NT2/D1 (cell line): ENCODE data around the gene CACNB2.
"Not testable (repeated sequence)": the region's sequence is repeated elsewhere in the genome, so short reads cannot be mapped to it uniquely, and the experiment has no call there.

Experiments
- DNase-seq: peaks from one replicate; pipeline ENCODE4 v3.0.0-alpha.2; 2011; ENCODE audit warnings: low read depth, low spot score
- H3K27me3 ChIP-seq: 2 replicates; pipeline ENCODE4 v1.6.0; 2011; ENCODE audit warnings: mild to moderate bottlenecking; ENCODE audit not compliant: insufficient read length, insufficient read depth
- H3K36me3 ChIP-seq: 2 replicates; pipeline ENCODE4 v1.6.1; 2011; ENCODE audit warnings: mild to moderate bottlenecking, low read length, mixed read lengths; ENCODE audit not compliant: insufficient read depth, insufficient read length
- H3K4me1 ChIP-seq: 2 replicates; pipeline ENCODE4 v1.5.1; 2011; ENCODE audit not compliant: insufficient read depth, insufficient read length
- H3K4me3 ChIP-seq: 2 replicates; pipeline ENCODE4 v1.5.1; 2011; ENCODE audit warnings: low read depth; ENCODE audit not compliant: insufficient read length
- H3K9ac ChIP-seq: 2 replicates; pipeline ENCODE4 v1.6.0; 2011; ENCODE audit warnings: low read depth; ENCODE audit not compliant: insufficient read length
- H3K9me3 ChIP-seq: 2 replicates; pipeline ENCODE4 v1.5.1; 2011; ENCODE audit warnings: mild to moderate bottlenecking, low read length; ENCODE audit not compliant: insufficient read depth
- SUZ12 ChIP-seq: IDR thresholded peaks from 2 replicates; pipeline ENCODE4 v1.6.1; 2011; ENCODE audit not compliant: insufficient read length, insufficient read depth; ENCODE audit errors: extremely low read depth
- YY1 ChIP-seq: IDR thresholded peaks from 2 replicates; pipeline ENCODE4 v1.6.1; 2011; ENCODE audit not compliant: insufficient read length, insufficient read depth
- ZNF274 ChIP-seq: IDR thresholded peaks from 2 replicates; pipeline ENCODE4 v1.6.1; 2011; ENCODE audit warnings: mild to moderate bottlenecking, low read depth, low read length

CACNB2 gene

DNA sequence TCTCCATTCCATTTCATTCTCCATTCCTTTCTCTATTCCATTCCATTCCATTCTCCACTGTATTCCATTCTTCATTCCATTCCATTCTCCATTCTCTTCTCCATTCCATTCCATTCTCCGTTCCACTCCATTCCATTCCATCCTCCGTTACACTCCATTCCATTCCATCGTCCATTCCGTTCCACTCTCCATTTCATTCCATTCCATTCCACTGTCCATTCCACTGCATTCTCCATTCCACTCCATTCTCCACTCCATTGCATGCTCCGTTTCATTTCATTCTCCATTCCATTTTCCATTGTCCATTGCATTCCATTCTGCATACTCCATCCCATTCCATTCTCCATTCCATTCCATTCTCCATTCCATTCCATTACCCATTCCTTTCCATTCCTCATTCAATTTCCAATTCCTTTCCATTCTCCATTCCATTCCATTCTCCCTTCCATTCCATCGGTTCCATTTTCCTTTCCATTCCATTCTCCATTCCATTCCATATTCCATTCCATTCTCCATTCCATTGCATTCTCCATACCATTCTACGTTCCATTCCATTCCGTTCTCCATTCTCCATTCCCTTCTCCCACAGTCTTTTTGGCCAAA is 432.8 kb downstream of the CACNB2 start:
- Histone ChIP-seq H3K9ac (no peak overlapping the region), H3K9me3 (peaks cover 62% of the 10 kb centered on the region), H3K36me3 (peaks cover 4% of the 10 kb centered on the region), H3K27me3 (no peaks in the 10 kb centered on the region), H3K4me1 (no peaks in the 10 kb centered on the region), H3K4me3 (no peak overlapping the region)
- DNase-seq = no peak
- TF ChIP-seq YY1 (no peak), ZNF274 (no peak), SUZ12 (no peak)

DNA sequence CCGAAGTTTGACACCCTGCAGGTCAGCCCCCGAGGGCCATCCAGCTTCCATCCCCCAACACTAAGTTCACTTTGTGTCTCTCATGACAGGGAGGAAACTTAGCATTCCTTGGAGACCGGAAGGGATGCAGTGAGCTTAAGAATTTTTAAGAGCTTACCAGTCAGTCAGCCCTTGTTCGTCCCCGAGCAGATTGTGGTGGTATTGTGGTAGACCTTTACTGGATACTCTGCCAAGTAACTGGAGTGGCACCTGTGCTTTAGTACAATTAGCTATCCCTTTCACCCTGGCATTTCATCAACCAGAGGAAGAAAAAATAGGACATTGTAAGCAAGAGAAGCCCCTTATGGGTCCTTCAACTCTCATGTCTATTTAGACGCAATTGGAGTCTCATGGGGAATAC is 436.4 kb downstream of the CACNB2 start:
- TF ChIP-seq YY1 = no peak
- no peak for TF ChIP-seq SUZ12
- no peak for TF ChIP-seq ZNF274
- DNase-seq = no peak
- Histone ChIP-seq H3K4me1 (no peaks in the 10 kb centered on the region), H3K9ac (no peak overlapping the region), H3K27me3 (no peaks in the 10 kb centered on the region), H3K36me3 (peaks cover 14% of the 10 kb centered on the region), H3K4me3 (no peak overlapping the region), H3K9me3 (peaks cover 43% of the 10 kb centered on the region)

DNA sequence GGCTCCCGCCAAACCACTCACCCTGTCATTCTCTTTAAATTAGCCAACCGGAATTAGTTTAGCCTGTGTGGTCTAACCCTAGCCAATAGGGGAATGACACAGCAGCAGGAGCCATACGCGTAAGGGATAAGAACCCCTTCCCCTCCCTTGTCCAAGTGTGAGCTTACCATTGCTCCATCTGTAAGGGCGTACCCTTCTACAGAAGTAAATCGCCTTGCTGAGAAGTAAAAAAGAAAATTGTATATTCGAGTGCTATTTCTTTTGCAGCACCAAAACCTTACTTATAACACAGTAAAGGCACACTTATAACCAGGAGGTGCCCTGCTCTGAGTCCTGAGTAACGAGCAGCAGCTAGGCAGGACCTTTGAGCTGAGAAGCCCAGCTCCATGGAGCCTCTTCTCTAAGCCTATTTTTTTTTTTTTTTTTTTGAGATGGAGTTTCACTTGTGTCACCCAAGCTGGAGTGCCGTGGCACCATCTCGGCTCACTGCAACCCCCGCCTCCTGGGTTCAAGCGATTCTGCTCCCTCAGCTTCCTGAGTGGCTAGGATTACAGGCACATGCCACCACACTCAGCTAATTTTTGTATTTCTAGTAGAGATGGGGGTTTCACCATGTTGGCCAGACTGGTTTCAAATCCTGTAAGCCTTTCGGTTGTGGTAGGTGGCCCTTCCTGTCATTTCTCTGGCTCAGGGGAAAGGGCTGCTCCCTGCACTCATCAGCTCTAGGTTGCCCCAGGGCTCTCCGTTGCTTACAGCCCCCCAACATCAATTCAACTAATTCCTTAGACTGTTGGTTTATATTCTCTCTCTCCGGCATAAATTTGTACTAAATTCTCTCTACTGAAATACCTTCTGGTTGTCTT is 437.8 kb downstream of the CACNB2 start:
- Histone ChIP-seq H3K27me3 (no peaks in the 10 kb centered on the region), H3K4me1 (no peaks in the 10 kb centered on the region), H3K4me3 (no peak overlapping the region), H3K9me3 (peaks cover 33% of the 10 kb centered on the region), H3K9ac (no peak overlapping the region), H3K36me3 (peaks cover 15% of the 10 kb centered on the region)
- no peak for TF ChIP-seq SUZ12
- no peak for TF ChIP-seq YY1
- TF ChIP-seq ZNF274 = no peak
- DNase-seq = no peak

DNA sequence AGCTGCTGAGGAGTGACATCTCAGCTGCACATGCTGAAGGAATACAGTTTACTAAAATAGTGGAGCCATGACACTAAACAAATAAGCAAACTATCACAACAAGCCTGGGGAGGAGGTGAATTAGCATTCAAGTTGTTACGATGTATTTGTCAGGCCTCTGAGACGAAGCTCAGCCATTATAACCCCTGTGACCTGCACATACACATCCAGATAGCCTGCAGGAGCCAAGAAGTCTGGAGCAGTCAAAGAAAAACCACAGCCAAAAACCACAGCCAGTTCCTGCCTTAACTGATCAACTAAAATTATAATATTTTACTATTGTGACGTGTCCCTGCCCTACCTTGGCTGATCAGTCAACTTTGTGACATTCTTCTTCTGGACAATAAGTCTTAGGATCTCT is 442.6 kb downstream of the CACNB2 start:
- Histone ChIP-seq H3K4me1 (no peaks in the 10 kb centered on the region), H3K9ac (no peak overlapping the region)
- DNase-seq = no peak

DNA sequence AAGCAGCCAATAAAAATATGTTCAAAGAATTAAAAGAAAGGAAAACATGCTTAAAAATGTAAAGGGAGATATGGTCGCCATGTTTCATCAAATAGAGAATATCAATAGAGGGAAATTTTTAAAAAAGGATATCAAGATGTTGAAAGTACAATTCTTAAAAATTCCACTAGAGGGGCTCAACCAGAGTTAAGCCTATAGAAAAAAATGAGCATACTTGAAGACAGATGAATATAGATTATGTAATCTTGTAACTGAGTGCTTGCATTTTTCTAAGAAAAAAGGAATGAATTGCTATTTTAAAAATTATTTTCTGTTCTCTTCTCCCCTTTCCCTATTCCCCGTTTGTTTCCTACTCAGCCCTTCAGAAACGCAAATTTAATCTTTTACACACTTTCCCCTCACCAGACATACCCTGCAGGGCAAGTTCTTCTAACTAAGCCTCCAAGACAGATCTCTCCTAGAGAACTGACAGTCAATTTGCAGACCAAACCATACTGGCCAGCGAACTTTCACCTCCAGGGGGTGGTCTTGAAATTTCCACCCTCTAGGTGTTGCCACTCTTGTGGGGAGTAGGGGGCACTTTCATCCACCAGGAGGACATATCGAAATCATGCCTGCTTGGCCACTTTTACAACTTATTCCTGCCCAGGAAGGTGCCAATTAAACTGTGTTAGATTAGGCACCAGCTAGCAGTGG is 443.5 kb downstream of the CACNB2 start:
- Histone ChIP-seq H3K27me3 (no peaks in the 10 kb centered on the region), H3K4me1 (no peaks in the 10 kb centered on the region), H3K9me3 (peaks cover 8% of the 10 kb centered on the region; the same call in 1 of the 2 replicates), H3K4me3 (no peak overlapping the region), H3K36me3 (peaks cover 19% of the 10 kb centered on the region), H3K9ac (no peak overlapping the region)
- no peak for DNase-seq
- no peak for TF ChIP-seq YY1
- no peak for TF ChIP-seq ZNF274
- no peak for TF ChIP-seq SUZ12

More for the DNA sequence above, 442.6 kb downstream of the CACNB2 start:
- H3K36me3 ChIP-seq = peaks cover 15% of the 10 kb centered on the region
- no peaks in the 10 kb centered on the region for H3K27me3 ChIP-seq
- TF ChIP-seq SUZ12 (no peak), ZNF274 (no peak), YY1 (no peak)
- H3K4me3 ChIP-seq = no peak overlapping the region
- H3K9me3 ChIP-seq = peaks cover 17% of the 10 kb centered on the region

DNA sequence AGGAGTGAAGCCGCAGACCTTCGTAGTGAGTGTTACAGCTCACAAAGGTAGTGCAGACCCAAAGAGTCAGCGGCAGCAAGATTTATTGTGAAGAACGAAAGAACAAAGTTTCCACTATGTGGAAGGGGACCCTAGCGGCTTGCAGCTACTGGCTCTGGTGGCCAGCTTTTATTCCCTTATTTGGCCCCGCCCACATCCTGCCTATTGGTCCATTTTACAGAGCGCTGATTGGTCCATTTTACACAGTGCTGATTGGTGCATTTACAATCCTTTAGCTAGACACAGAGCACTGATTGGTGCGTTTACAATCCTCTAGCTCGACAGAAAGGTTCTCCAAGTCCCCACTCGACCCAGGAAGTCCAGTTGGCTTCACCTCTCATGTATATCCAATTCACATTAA is 446.4 kb downstream of the CACNB2 start:
- DNase-seq, H3K36me3 ChIP-seq, H3K27me3 ChIP-seq, H3K4me3 ChIP-seq, H3K9ac ChIP-seq, H3K9me3 ChIP-seq, H3K4me1 ChIP-seq: not testable (repeated sequence)

DNA sequence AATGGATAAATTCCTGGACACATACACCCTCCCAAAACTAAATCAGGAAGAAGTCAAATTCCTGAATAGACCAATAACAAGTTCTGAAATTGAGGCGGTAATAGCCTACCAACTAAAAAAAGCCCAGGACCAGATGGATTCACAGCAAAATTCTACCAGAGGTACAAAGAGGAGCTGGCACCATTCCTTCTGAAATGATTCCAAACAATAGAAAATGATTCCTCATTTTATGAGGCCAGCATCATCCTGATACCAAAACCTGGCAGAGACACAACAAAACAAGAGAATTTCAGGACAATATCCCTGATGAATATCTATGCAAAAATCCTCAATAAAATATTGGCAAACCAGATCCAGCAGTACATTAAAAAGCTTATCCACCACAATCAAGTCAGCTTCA is 450.9 kb downstream of the CACNB2 start:
- not testable (repeated sequence) for H3K9me3 ChIP-seq, DNase-seq, H3K9ac ChIP-seq, H3K4me1 ChIP-seq, H3K27me3 ChIP-seq, H3K4me3 ChIP-seq
- peaks cover 12% of the 10 kb centered on the region for H3K36me3 ChIP-seq
